Right lobe of liver (tissue), 6 donors: ENCODE measurements around the gene KRTAP5-2. TPM values are rescaled to one million over a fixed set of nuclear protein-coding genes. Genes with fewer than 3 reads are reported as not detected.
A peak's percentile ranks its signal among the peaks of the same experiment; 100 is the strongest.
"Not testable (repeated sequence)": the region's sequence is repeated elsewhere in the genome, so short reads cannot be mapped to it uniquely, and the experiment has no call there.

ENCODE experiments used
- ATAC-seq, 4 donors: fragments of 200-7000 bp; cut with Tn5 transposase; one replicate each; pipeline ENCODE4 v1.9.1; 2020; ENCODE audit warnings: mild to moderate bottlenecking in 4 of 4, moderate library complexity in 4 of 4
- DNase-seq, 3 donors: peaks; one replicate each; pipeline ENCODE4 v3.0.0-alpha.2; 2020
- H3K27ac ChIP-seq, 3 donors: fragments of 200-600 bp; one replicate each; pipeline ENCODE4 v1.8.0; 2022
- H3K27me3 ChIP-seq, 2 donors: fragments of 200-600 bp; one replicate each; pipeline ENCODE4 v1.8.0; 2022
- H3K36me3 ChIP-seq, 4 donors: fragments of 200-600 bp; sonication (generic) in 1 of 4; one replicate each; pipeline versions ENCODE4 v1.5.1 to v1.8.0; 2017 to 2022; ENCODE audit warnings: control low read depth in 1 of 4
- H3K4me1 ChIP-seq, 4 donors: fragments of 200-600 bp; sonication (generic) in 1 of 4; one replicate each; pipeline versions ENCODE4 v1.5.1 to v1.8.0; 2017 to 2022; ENCODE audit warnings: control low read depth in 1 of 4
- H3K4me3 ChIP-seq, 3 donors: fragments of 200-600 bp; one replicate each; pipeline ENCODE4 v1.8.0; 2022
- H3K9me3 ChIP-seq, 4 donors: fragments of 200-600 bp; sonication (generic) in 1 of 4; one replicate each; pipeline versions ENCODE4 v1.5.1 to v1.8.0; 2017 to 2022; ENCODE audit warnings: control low read depth in 1 of 4
- POLR2A ChIP-seq: fragments of 450-650 bp; IDR thresholded peaks from one replicate; pipeline ENCODE4 v1.6.1; 2017; ENCODE audit warnings: antibody characterized with exemption, mild to moderate bottlenecking
- WGBS: methylation state at CpG from one replicate; pipeline ENCODE4 v1.1.6; 2018; ENCODE audit warnings: low coverage, low lambda C conversion rate; ENCODE audit not compliant: insufficient coverage; ENCODE audit errors: missing lambda C conversion rate; 5-methylcytosine and 5-hydroxymethylcytosine counted together
- intact Hi-C, 2 donors: fragments of 100-400 bp; cut with DNase I; formaldehyde crosslinking; loops; one replicate each; pipeline versions ENCODE4 v1.11.2 to v1.14.1; 2022
- total RNA-seq, 6 experiments: library from RNA; depleted of rRNA in 2 of 6; stranded (reverse); fragments of >200 nt in 2 of 6; fragmentation: NEBNext Ultra II Directional in 3 of 6; extraction: Animal tissue kit (Norgen Biotek cat#: 25700) in 3 of 6; gene quantifications; one replicate each; pipeline versions ENCODE4 v1.1.0 to v1.2.4, GENCODE V29; 2016 to 2023
- TF ChIP-seq, protein P1 (sequence below), 4 donors: fragments of 200-600 bp in 3 of 4; fragments of 450-650 bp in 1 of 4; IDR thresholded peaks; one replicate each; pipeline versions ENCODE4 v1.5.1 to v1.8.0; 2016 to 2022; ENCODE audit warnings: antibody characterized with exemption in 4 of 4, mild to moderate bottlenecking in 2 of 4
- donor health status: DM: no; HTN: yes; CAD: no.
- donor health status: DM: no; HTN: no; CAD: no.
- donor health status: DM: no; HTN: no; CAD: no.
- donor health status: DM: no; HTN: yes; CAD: no.
- donor health status: DM: no; HTN: yes; CAD: no.

The KRTAP5-2 gene
- total RNA-seq, 6 experiments from 2014 or later, result not detected

DNA sequence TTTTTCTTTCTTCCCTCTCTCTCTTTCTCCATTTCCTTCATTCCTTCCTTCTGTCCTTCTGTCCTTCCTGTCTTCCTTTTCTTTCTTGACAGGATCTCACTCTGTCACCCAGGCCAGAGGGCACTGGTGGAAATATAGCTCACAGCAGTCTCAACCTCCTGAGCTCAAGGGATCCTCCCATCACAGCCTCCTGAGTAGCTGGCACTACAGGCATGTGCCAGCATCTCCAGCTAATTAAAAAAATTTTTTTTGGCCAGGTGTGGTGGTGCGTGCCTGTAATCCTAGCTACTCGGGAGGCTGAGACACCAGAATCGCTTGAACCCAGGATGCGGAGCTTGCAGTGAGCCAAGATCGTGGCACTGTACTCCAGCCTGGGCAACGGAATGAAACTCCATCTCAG lies 21.3 kb downstream of the KRTAP5-2 start:
- H3K27me3 ChIP-seq, result no peaks in the 10 kb centered on the region
- no peaks in the 10 kb centered on the region for H3K36me3 ChIP-seq
- H3K4me1 ChIP-seq, result peaks cover 0 to 19% (median 5%) of the 10 kb centered on the region in 4 donors
- H3K9me3 ChIP-seq, result no peaks in the 10 kb centered on the region
- no peak overlapping the region for H3K4me3 ChIP-seq
- no peak overlapping the region for H3K27ac ChIP-seq
- 80% methylated on average over 6 of the region's 6 CpGs for WGBS
- ATAC-seq (no peak), DNase-seq (no peak)
- intact Hi-C loops, result loop anchor here in 1 of 2 donors (10.0 kb wide), 1 partner anchor 122 kb away; no protein-coding TSS in a partner anchor
- TF ChIP-seq, protein P1, sequence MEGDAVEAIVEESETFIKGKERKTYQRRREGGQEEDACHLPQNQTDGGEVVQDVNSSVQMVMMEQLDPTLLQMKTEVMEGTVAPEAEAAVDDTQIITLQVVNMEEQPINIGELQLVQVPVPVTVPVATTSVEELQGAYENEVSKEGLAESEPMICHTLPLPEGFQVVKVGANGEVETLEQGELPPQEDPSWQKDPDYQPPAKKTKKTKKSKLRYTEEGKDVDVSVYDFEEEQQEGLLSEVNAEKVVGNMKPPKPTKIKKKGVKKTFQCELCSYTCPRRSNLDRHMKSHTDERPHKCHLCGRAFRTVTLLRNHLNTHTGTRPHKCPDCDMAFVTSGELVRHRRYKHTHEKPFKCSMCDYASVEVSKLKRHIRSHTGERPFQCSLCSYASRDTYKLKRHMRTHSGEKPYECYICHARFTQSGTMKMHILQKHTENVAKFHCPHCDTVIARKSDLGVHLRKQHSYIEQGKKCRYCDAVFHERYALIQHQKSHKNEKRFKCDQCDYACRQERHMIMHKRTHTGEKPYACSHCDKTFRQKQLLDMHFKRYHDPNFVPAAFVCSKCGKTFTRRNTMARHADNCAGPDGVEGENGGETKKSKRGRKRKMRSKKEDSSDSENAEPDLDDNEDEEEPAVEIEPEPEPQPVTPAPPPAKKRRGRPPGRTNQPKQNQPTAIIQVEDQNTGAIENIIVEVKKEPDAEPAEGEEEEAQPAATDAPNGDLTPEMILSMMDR (IDR thresholded peaks at IDR 0.05), result no peak
- no peak for TF ChIP-seq POLR2A

DNA sequence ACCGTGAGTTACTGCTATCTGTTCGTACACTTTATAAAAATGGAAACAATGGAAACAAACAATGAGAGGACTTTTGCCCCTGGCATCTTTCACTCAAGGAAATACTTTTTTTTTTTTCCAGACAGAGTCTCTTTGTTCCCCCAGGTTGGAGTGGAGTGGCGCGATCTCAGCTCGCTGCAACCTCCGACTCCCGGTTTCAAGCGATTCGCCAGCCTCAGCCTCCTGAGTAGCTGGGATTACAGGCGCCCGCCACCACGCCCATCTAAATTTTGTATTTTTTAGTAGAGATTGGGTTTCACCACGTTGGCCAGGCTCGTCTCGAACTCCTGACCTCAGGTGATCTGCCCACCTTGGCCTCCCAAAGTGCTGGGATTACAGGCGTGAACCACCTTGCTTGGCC lies 22.3 kb downstream of the KRTAP5-2 start:
- not testable (repeated sequence) for H3K27ac ChIP-seq, H3K36me3 ChIP-seq, H3K27me3 ChIP-seq, DNase-seq, ATAC-seq, H3K9me3 ChIP-seq, H3K4me3 ChIP-seq
- peaks cover 0 to 19% (median 5%) of the 10 kb centered on the region in 4 donors for H3K4me1 ChIP-seq
- intact Hi-C loops, result loop anchor here in 1 of 2 donors (10.0 kb wide), 1 partner anchor 121 kb away; no protein-coding TSS in a partner anchor
- 78% methylated on average over 16 of the region's 16 CpGs for WGBS

DNA sequence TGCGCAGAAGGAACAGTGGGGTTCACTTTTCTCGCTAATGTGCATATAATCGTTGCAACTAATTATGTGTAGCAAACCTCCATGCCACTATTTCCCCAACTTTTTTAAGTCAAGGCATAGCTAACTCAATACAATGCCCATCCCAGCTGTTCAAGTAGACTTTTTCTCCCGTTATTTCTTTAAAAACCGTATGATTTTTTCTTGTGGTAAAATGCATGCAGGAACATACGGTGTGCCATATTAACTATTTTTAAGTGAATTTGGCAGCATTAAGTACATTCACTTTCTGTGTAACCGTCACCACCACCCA lies 23.2 kb downstream of the KRTAP5-2 start:
- no peak for TF ChIP-seq POLR2A
- TF ChIP-seq, protein P1 (IDR thresholded peaks at IDR 0.05), result no peak
- ATAC-seq, result no peak
- H3K9me3 ChIP-seq, result no peaks in the 10 kb centered on the region
- intact Hi-C loops, result loop anchor here in 1 of 2 donors (10.0 kb wide), 1 partner anchor 120 kb away; no protein-coding TSS in a partner anchor
- H3K27ac ChIP-seq, result no peak overlapping the region
- H3K36me3 ChIP-seq, result no peaks in the 10 kb centered on the region
- no peak overlapping the region for H3K4me3 ChIP-seq
- H3K4me1 ChIP-seq, result peaks cover 0 to 19% (median 5%) of the 10 kb centered on the region in 4 donors
- WGBS, result 12% methylated on average over 7 of the region's 7 CpGs
- no peak for DNase-seq
- H3K27me3 ChIP-seq, result no peaks in the 10 kb centered on the region

DNA sequence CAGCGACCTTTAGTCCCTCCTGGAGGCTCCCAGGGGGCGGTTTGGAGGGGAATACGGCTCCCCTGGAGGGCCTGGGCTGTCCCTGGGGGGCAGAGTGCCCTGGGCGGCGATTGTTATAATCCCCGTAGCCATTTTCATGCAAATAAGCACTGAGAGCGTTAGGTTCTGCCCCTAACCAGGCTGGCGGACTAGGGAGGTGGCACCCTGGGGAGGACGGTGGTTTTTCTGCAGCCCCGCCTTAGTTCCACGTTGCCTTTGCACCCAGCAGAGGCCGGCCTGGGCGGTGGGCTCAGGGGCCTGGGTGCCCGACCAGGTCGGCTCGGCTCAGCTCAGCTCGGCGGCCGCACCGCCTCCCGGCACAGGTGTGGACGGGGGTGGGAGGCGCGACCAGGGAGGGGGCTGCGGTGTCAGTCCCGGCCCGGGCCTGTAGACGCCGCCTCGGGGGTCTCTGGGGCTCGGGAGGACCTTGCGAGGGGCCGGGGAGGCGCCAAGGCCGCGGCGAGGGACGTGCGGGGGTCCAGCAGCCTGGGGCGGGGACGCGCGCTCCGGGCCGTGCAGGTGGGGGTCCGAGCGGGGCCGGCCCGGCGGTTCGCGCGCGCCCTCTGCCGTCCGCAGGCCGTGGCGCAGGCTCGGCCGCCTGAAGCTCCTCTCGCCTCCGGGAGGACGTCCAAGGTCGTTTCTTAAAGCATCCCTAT lies 23.7 kb downstream of the KRTAP5-2 start:
- DNase-seq, result peak in 2 of 3 donors; percentile 61 to 66
- Histone ChIP-seq H3K27me3 (no peaks in the 10 kb centered on the region), H3K27ac (peak overlapping the region; percentile 15 to 48 (median 31)), H3K9me3 (no peaks in the 10 kb centered on the region), H3K4me3 (peak overlapping the region; percentile 29 to 45 (median 41)), H3K4me1 (peaks cover 0 to 19% (median 5%) of the 10 kb centered on the region in 4 donors), H3K36me3 (no peaks in the 10 kb centered on the region)
- no peak for TF ChIP-seq POLR2A
- TF ChIP-seq, protein P1 (IDR thresholded peaks at IDR 0.05), result peak; percentile 75 to 99 (median 85)
- WGBS, result 0% methylated on average over 2 of the region's 64 CpGs
- ATAC-seq, result peak; percentile 49 to 76 (median 68)
- intact Hi-C loops, result loop anchor here in 1 of 2 donors (10.0 kb wide), 1 partner anchor 120 kb away; no protein-coding TSS in a partner anchor

DNA sequence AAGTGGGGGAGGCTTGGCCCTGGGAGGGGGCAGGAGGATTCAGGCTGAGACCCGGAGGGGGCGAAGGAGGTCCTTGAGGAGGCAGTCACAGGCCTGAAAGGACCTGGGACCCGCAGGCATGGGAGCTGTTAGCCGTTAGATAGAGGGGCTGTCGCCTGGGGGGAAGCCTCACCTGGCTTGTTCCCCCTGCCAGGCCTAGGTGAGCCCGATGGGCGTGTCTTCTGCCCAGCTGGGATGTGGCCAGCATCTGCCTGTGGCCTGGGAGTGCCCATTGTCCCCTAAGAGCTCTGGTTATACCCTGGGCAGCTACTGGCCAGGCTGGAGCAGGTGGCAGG lies 24.2 kb downstream of the KRTAP5-2 start:
- H3K27me3 ChIP-seq, result no peaks in the 10 kb centered on the region
- peak; percentile 77 to 80 (median 78) for ATAC-seq
- H3K9me3 ChIP-seq, result no peaks in the 10 kb centered on the region
- peak; percentile 80 to 87 (median 81) for DNase-seq
- peaks cover 0 to 19% (median 5%) of the 10 kb centered on the region in 4 donors for H3K4me1 ChIP-seq
- intact Hi-C loops, result loop anchor here in 1 of 2 donors (10.0 kb wide), 1 partner anchor 119 kb away; no protein-coding TSS in a partner anchor
- H3K27ac ChIP-seq, result peak overlapping the region; percentile 15 to 48 (median 31)
- WGBS, result 0% methylated on average over 1 of the region's 7 CpGs
- TF ChIP-seq, protein P1 (IDR thresholded peaks at IDR 0.05), result no peak
- TF ChIP-seq POLR2A, result peak; percentile 77
- H3K36me3 ChIP-seq, result no peaks in the 10 kb centered on the region
- H3K4me3 ChIP-seq, result peak overlapping the region in 2 of 3 donors; percentile 45
